22Rv1 (cell line): Measurements from ENCODE around the gene NCKAP5.

Experiments
- H3K27ac ChIP-seq: fragments of 450-650 bp; 2 replicates; pipeline ENCODE4 v1.5.1; 2017
- CTCF ChIP-seq: fragments of 450-650 bp; IDR thresholded peaks from 2 replicates; pipeline ENCODE4 v1.5.1; 2017; ENCODE audit warnings: mild to moderate bottlenecking
- ZFX ChIP-seq: fragments of 450-650 bp; IDR thresholded peaks from 2 replicates; pipeline ENCODE4 v1.6.1; 2017; ENCODE audit warnings: antibody characterized with exemption, borderline replicate concordance

NCKAP5 gene

GRCh38 chr2:133447303-133447702 is 121.0 kb downstream of the NCKAP5 start:
- TF ChIP-seq ZFX (no peak), CTCF (no peak)
- H3K27ac ChIP-seq = no peak overlapping the region

GRCh38 chr2:133444465-133444864 is 123.8 kb downstream of the NCKAP5 start:
- no peak for TF ChIP-seq CTCF
- TF ChIP-seq ZFX = no peak
- no peak overlapping the region for H3K27ac ChIP-seq

- no peak for TF ChIP-seq ZFX
- TF ChIP-seq CTCF = no peak
Observed at GRCh38 chr2:133442393-133442792, 125.9 kb downstream of the NCKAP5 start.

GRCh38 chr2:133439565-133439920 is 128.7 kb downstream of the NCKAP5 start:
- no peak for TF ChIP-seq ZFX
- no peak for TF ChIP-seq CTCF
- H3K27ac ChIP-seq = no peak overlapping the region

More at GRCh38 chr2:133442393-133442792, 125.9 kb downstream of the NCKAP5 start:
- no peak overlapping the region for H3K27ac ChIP-seq

GRCh38 chr2:133438848-133439564 is 129.3 kb downstream of the NCKAP5 start:
- TF ChIP-seq ZFX (no peak), CTCF (no peak)
- no peak overlapping the region for H3K27ac ChIP-seq

GRCh38 chr2:133438026-133438425 is 130.2 kb downstream of the NCKAP5 start:
- TF ChIP-seq ZFX (no peak), CTCF (no peak)
- H3K27ac ChIP-seq = no peak overlapping the region

- TF ChIP-seq ZFX = no peak
- TF ChIP-seq CTCF = no peak
- no peak overlapping the region for H3K27ac ChIP-seq
Observed at GRCh38 chr2:133437492-133437891, 130.8 kb downstream of the NCKAP5 start.
